ENCODE measurements around the gene MAU2. TPM values are rescaled to one million over a fixed set of nuclear protein-coding genes. Genes with fewer than 3 reads are reported as not detected.

Gene MAU2
- total and polyA plus RNA-seq, 2 of the 8 experiments (the other 6 are each of a cell fraction or from before 2014, with no cell fraction given): 32.0 to 40.8 TPM

DNA sequence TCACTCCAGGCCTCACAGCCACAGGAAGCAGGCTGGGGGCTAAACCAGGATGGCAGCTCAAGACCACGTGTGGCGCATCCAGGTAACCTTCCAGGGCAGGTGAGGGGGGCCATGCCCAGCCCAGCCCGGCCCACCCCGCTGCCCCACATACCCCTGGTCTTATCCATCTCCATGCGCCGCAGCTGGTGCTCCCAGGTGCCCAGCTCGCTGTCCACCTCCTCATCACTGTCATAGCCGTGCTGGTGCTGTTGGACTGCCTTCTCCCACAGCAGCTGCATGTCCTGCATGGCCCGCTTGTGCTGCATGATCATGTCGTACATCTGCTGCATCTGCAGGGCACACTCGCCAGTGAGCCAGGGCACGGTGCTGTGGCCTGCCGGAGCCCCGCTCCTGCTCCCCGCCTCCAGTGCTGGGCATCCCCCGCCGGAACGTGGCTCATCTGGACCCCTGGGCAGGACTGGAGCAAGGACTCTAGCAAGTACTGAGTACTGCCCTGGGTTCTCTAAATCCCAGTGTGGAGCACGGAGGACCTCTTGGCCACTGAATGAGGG lies 41.5 kb upstream of the MAU2 start:
- H3K9me3 ChIP-seq (ENCODE audit: insufficient read depth in 2 of 2, low read depth in 1 of 2, low read length in 1 of 2): no peaks in the 10 kb centered on the region
- no peaks in the 10 kb centered on the region for H3K79me2 ChIP-seq (ENCODE audit: control insufficient read depth in 1 of 2, insufficient read depth in 2 of 2, low read length in 2 of 2)
- no peak for FAIRE-seq
- no peak overlapping the region for H4K8ac ChIP-seq (ENCODE audit: extremely low read depth, insufficient read depth, low read length)
- no peak overlapping the region for H2BK5ac ChIP-seq (ENCODE audit: low read depth, low read length)
- H3K23me2 ChIP-seq (ENCODE audit: low read depth, low read length): no peaks in the 10 kb centered on the region
- no peak overlapping the region for H2BK15ac ChIP-seq (ENCODE audit: low read length)
- 94% methylated on average over 19 of the region's 19 CpGs; no CpG with 5 or more reads in 1 of the 2 experiments for WGBS, 2 experiments (ENCODE audit: extremely low coverage in 1 of 2, insufficient coverage in 1 of 2, insufficient read length in 1 of 2, insufficient replicate concordance in 2 of 2, low coverage in 1 of 2, low lambda C conversion rate in 2 of 2, missing lambda C conversion rate in 1 of 2)
- H3K14ac ChIP-seq (ENCODE audit: insufficient read length): no peak overlapping the region
- no peak overlapping the region for H3K4me2 ChIP-seq (ENCODE audit: insufficient read depth in 1 of 2, low read depth in 2 of 2, low read length in 2 of 2)
- H3K4me1 ChIP-seq (replicated peaks in 1 of 4; ENCODE audit: control insufficient read depth in 3 of 4, insufficient read depth in 4 of 4, low read length in 3 of 4): no peaks in the 10 kb centered on the region; a peak in 1 of 7 replicates
- no peak overlapping the region for H3K23ac ChIP-seq (ENCODE audit: insufficient read length)
- no peak for DNase-seq (ENCODE audit: low read depth in 1 of 2, low spot score in 2 of 2)
- peaks cover 5 to 22% of the 10 kb centered on the region in 2 experiments for H4K20me1 ChIP-seq (replicated peaks in 1 of 2; ENCODE audit: control insufficient read depth in 1 of 2, insufficient read depth in 2 of 2, low read length in 2 of 2)
- no peak overlapping the region for H3K56ac ChIP-seq (replicated peaks; ENCODE audit: insufficient read length, low read depth, low read length)
- H3K27me3 ChIP-seq (replicated peaks in 1 of 4; ENCODE audit: control insufficient read depth in 3 of 4, extremely low read depth in 1 of 4, insufficient read depth in 3 of 4, low read length in 3 of 4): no peaks in the 10 kb centered on the region
- no peak overlapping the region for H3K9ac ChIP-seq (replicated peaks in 1 of 4; ENCODE audit: extremely low read depth in 1 of 4, low read depth in 3 of 4, low read length in 3 of 4)
- H3K4ac ChIP-seq (replicated peaks; ENCODE audit: insufficient read length, low read depth, low read length): no peak overlapping the region
- ChIA-PET POLR2A (ENCODE audit: partially characterized antibody) (interaction anchor here (1.0 to 2.6 kb wide), 4 partner anchors 8 to 27 kb away, joined by 3 to 11 read pairs (median 6); no protein-coding TSS in a partner anchor), CTCF (ENCODE audit: partially characterized antibody) (interaction anchor here (0.9 to 1.6 kb wide), 2 partner anchors 8 to 16 kb away, joined by 3 to 4 read pairs; no protein-coding TSS in a partner anchor)
- H4K5ac ChIP-seq (ENCODE audit: insufficient read length, low read depth, low read length): no peak overlapping the region
- H3K79me1 ChIP-seq (ENCODE audit: low read depth, low read length): no peaks in the 10 kb centered on the region; the same call in 1 of the 2 replicates
- H3K27ac ChIP-seq (ENCODE audit: low read depth, low read length): no peak overlapping the region
- no peak overlapping the region for H2BK120ac ChIP-seq (replicated peaks; ENCODE audit: low read depth, low read length)
- H2BK12ac ChIP-seq (ENCODE audit: low read depth, low read length): no peak overlapping the region
- H4K91ac ChIP-seq (replicated peaks; ENCODE audit: insufficient read length, low read length): no peak overlapping the region
- no peak overlapping the region for H2BK20ac ChIP-seq (ENCODE audit: low read length)
- H3K4me3 ChIP-seq (ENCODE audit: extremely low read depth in 1 of 4, insufficient read depth in 2 of 4, low read depth in 3 of 4, low read length in 4 of 4): no peak overlapping the region
- H2AFZ ChIP-seq (ENCODE audit: low read length): no peak overlapping the region
- no peak overlapping the region for H2AK5ac ChIP-seq (ENCODE audit: low read depth, low read length)
- H3K18ac ChIP-seq (ENCODE audit: extremely low read depth, low read length): no peak overlapping the region
- H3K36me3 ChIP-seq (ENCODE audit: control insufficient read depth in 2 of 4, insufficient read depth in 4 of 4, low read length in 3 of 4): peaks cover 8 to 43% (median 27%) of the 10 kb centered on the region in 4 experiments
- TF ChIP-seq TAF1 (IDR thresholded peaks at IDR 0.05; ENCODE audit: low read depth, low read length): no peak
- TF ChIP-seq TCF12 (IDR thresholded peaks at IDR 0.05; ENCODE audit: low read depth, low read length): no peak
- TF ChIP-seq, protein P1, sequence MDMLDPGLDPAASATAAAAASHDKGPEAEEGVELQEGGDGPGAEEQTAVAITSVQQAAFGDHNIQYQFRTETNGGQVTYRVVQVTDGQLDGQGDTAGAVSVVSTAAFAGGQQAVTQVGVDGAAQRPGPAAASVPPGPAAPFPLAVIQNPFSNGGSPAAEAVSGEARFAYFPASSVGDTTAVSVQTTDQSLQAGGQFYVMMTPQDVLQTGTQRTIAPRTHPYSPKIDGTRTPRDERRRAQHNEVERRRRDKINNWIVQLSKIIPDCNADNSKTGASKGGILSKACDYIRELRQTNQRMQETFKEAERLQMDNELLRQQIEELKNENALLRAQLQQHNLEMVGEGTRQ (IDR thresholded peaks at IDR 0.05; ENCODE audit: low read length): no peak
- TF ChIP-seq RFX5 (IDR thresholded peaks at IDR 0.05; ENCODE audit: borderline replicate concordance, low read depth, low read length): no peak
- TF ChIP-seq, protein P2, sequence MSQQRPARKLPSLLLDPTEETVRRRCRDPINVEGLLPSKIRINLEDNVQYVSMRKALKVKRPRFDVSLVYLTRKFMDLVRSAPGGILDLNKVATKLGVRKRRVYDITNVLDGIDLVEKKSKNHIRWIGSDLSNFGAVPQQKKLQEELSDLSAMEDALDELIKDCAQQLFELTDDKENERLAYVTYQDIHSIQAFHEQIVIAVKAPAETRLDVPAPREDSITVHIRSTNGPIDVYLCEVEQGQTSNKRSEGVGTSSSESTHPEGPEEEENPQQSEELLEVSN (IDR thresholded peaks at IDR 0.05): no peak
- TF ChIP-seq CHD1 (IDR thresholded peaks at IDR 0.05; ENCODE audit: low read depth, low read length): no peak
- TF ChIP-seq SP4 (IDR thresholded peaks at IDR 0.05; ENCODE audit: low read length): no peak
- no peak for TF ChIP-seq PHF8 (conservative IDR thresholded peaks at IDR 0.05; ENCODE audit: low read depth, low read length)
- TF ChIP-seq KDM1A (IDR thresholded peaks at IDR 0.05; ENCODE audit: borderline replicate concordance, low read length): no peak
- no peak for TF ChIP-seq JUN (IDR thresholded peaks at IDR 0.05; ENCODE audit: low read depth, low read length)
- no peak for TF ChIP-seq POLR2AphosphoS5 (IDR thresholded peaks at IDR 0.05; ENCODE audit: low read depth, low read length)
- TF ChIP-seq POLR2A (IDR thresholded peaks at IDR 0.05; ENCODE audit: control extremely low read depth in 1 of 2, low read depth in 2 of 2, low read length in 2 of 2): no peak
- no peak for TF ChIP-seq HDAC6 (IDR thresholded peaks at IDR 0.05; ENCODE audit: low read depth, low read length)
